IMR-90 (cell line): ENCODE data around the gene GRM8. TPM values are rescaled to one million over a fixed set of nuclear protein-coding genes. Genes with fewer than 3 reads are reported as not detected.

Experiments
- ATAC-seq: fragments of 200-7000 bp; cut with Tn5 transposase; 2 replicates; pipeline ENCODE4 v1.9.1; 2020; ENCODE audit warnings: low read depth, mild to moderate bottlenecking, moderate library complexity
- BruUV-seq: library from RNA; stranded (reverse); fragments of 400-500 nt; replicated peaks from 2 replicates; lab custom pipeline; 2021; lab: Mats Ljungman, UMichigan
- CTCF ChIA-PET: fragments of 300-600 bp; formaldehyde crosslinking; extraction: SDS; loops from one replicate; lab custom pipeline; 2021; ENCODE audit warnings: antibody characterized with exemption; lab: Yijun Ruan, JAX
- POLR2A ChIA-PET: fragments of 300-600 bp; sonication (Branson Sonifier 250); formaldehyde crosslinking; loops from one replicate; lab custom pipeline; 2022; ENCODE audit warnings: antibody characterized with exemption; ENCODE audit not compliant: unreplicated experiment; lab: Charles Lee
- DNase-seq: peaks from one replicate; pipeline ENCODE4 v3.0.0; 2013
- H2AFZ ChIP-seq: replicated peaks from 2 replicates; pipeline ENCODE3; 2013; ENCODE audit warnings: low read length, mild to moderate bottlenecking; ENCODE audit not compliant: poor library complexity
- H2AK5ac ChIP-seq: 2 replicates; pipeline ENCODE4 v1.6.1; 2013; ENCODE audit warnings: low read depth, low read length, inconsistent platforms
- H2AK9ac ChIP-seq: replicated peaks from 2 replicates; pipeline ENCODE3; 2013; ENCODE audit warnings: mild to moderate bottlenecking, low read depth, low read length, moderate library complexity; ENCODE audit not compliant: poor library complexity
- H2BK120ac ChIP-seq: 2 replicates; pipeline ENCODE4 v1.6.1; 2013; ENCODE audit warnings: low read depth, low read length, inconsistent platforms
- H2BK15ac ChIP-seq: 3 replicates; pipeline ENCODE4 v1.6.1; 2013; ENCODE audit warnings: low read depth, low read length, inconsistent platforms
- H2BK20ac ChIP-seq: 2 replicates; pipeline ENCODE4 v1.6.1; 2013; ENCODE audit warnings: low read depth, mild to moderate bottlenecking, inconsistent platforms, low read length, moderate library complexity
- H2BK5ac ChIP-seq: 2 replicates; pipeline ENCODE4 v1.6.1; 2013; ENCODE audit warnings: mild to moderate bottlenecking, low read depth, low read length, inconsistent platforms; ENCODE audit not compliant: poor library complexity, severe bottlenecking
- H3K14ac ChIP-seq: replicated peaks from 2 replicates; pipeline ENCODE4 v1.6.1; 2013; ENCODE audit warnings: low read depth, low read length, inconsistent platforms
- H3K18ac ChIP-seq: 2 replicates; pipeline ENCODE4 v1.6.1; 2013; ENCODE audit warnings: low read depth, low read length, control low read depth
- H3K23ac ChIP-seq: 2 replicates; pipeline ENCODE4 v1.6.1; 2013; ENCODE audit warnings: low read depth, low read length, inconsistent platforms
- H3K27ac ChIP-seq: 2 replicates; pipeline ENCODE4 v1.5.1; 2013; ENCODE audit warnings: mild to moderate bottlenecking, control low read depth, low read length; ENCODE audit not compliant: insufficient read depth
- H3K27me3 ChIP-seq: 2 replicates; pipeline ENCODE4 v1.6.1; 2013; ENCODE audit warnings: low read length; ENCODE audit not compliant: control insufficient read depth, insufficient read depth
- H3K36me3 ChIP-seq: 2 replicates; pipeline ENCODE4 v1.6.1; 2013; ENCODE audit warnings: low read length, mixed read lengths; ENCODE audit not compliant: control insufficient read depth, insufficient read depth
- H3K4ac ChIP-seq: 2 replicates; pipeline ENCODE4 v1.6.1; 2013; ENCODE audit warnings: low read depth, low read length, inconsistent platforms
- H3K4me1 ChIP-seq: 2 replicates; pipeline ENCODE4 v1.6.1; 2013; ENCODE audit warnings: low read length, mixed read lengths; ENCODE audit not compliant: control insufficient read depth, insufficient read depth
- H3K4me2 ChIP-seq: 2 replicates; pipeline ENCODE4 v1.6.1; 2013; ENCODE audit warnings: low read depth, mild to moderate bottlenecking, control low read depth, low read length, moderate library complexity
- H3K4me3 ChIP-seq: 2 replicates; pipeline ENCODE4 v1.5.1; 2013; ENCODE audit warnings: low read depth, mild to moderate bottlenecking, control low read depth, low read length, moderate library complexity; ENCODE audit not compliant: insufficient read depth
- H3K56ac ChIP-seq: 2 replicates; pipeline ENCODE4 v1.6.1; 2013; ENCODE audit warnings: low read length, inconsistent platforms; ENCODE audit not compliant: insufficient read depth; ENCODE audit errors: extremely low read depth
- H3K79me1 ChIP-seq, 2 experiments: 2 replicates each; pipeline ENCODE4 v1.6.1; 2013; ENCODE audit warnings: low read length in 2 of 2, inconsistent platforms in 1 of 2, low read depth in 1 of 2
- H3K9ac ChIP-seq: 2 replicates; pipeline ENCODE4 v1.6.1; 2013; ENCODE audit warnings: low read depth, low read length, control low read depth
- H3K9me1 ChIP-seq: 2 replicates; pipeline ENCODE4 v1.6.1; 2013; ENCODE audit warnings: low read length, inconsistent platforms; ENCODE audit not compliant: insufficient read depth
- H3K9me3 ChIP-seq: 2 replicates; pipeline ENCODE4 v1.6.1; 2013; ENCODE audit warnings: low read length; ENCODE audit not compliant: control insufficient read depth, insufficient read depth
- H4K20me1 ChIP-seq: 2 replicates; pipeline ENCODE4 v1.6.1; 2013; ENCODE audit warnings: low read length, inconsistent platforms; ENCODE audit not compliant: insufficient read depth
- H4K5ac ChIP-seq: 2 replicates; pipeline ENCODE4 v1.6.1; 2013; ENCODE audit warnings: mild to moderate bottlenecking, low read depth, low read length, control low read depth
- H4K8ac ChIP-seq, 2 experiments: 2 replicates each; pipeline ENCODE4 v1.6.1; 2013; ENCODE audit warnings: low read depth in 2 of 2, low read length in 2 of 2, control low read depth in 1 of 2, inconsistent platforms in 1 of 2
- H4K91ac ChIP-seq: 2 replicates; pipeline ENCODE4 v1.6.1; 2013; ENCODE audit warnings: low read depth, low read length, inconsistent platforms; ENCODE audit not compliant: insufficient read depth
- BHLHE40 ChIP-seq: fragments of 150-350 bp; IDR thresholded peaks from 2 replicates; pipeline ENCODE4 v1.6.1; 2016; ENCODE audit warnings: mild to moderate bottlenecking, low read depth, low read length
- CEBPB ChIP-seq: IDR thresholded peaks from 2 replicates; pipeline ENCODE4 v1.6.1; 2012; ENCODE audit warnings: low read depth, low read length, improper control_type of control experiment
- CHD1 ChIP-seq: IDR thresholded peaks from 2 replicates; pipeline ENCODE4 v1.6.1; 2012; ENCODE audit warnings: low read depth, low read length, improper control_type of control experiment
- CTCF ChIP-seq: conservative IDR thresholded peaks from 2 replicates; pipeline ENCODE4 v1.5.1; 2012; ENCODE audit warnings: mild to moderate bottlenecking, low read depth, low read length, improper control_type of control experiment
- ELK1 ChIP-seq: fragments of 150-350 bp; IDR thresholded peaks from 2 replicates; pipeline ENCODE4 v1.6.1; 2016; ENCODE audit warnings: low read depth, mild to moderate bottlenecking, low read length, moderate library complexity, borderline replicate concordance
- FOS ChIP-seq: fragments of 150-350 bp; IDR thresholded peaks from 2 replicates; pipeline ENCODE4 v1.6.1; 2016; ENCODE audit warnings: low read depth, low read length
- MAFK ChIP-seq: IDR thresholded peaks from 2 replicates; pipeline ENCODE4 v1.6.1; 2012; ENCODE audit warnings: low read depth, low read length, improper control_type of control experiment
- MAZ ChIP-seq: IDR thresholded peaks from 2 replicates; pipeline ENCODE4 v1.6.1; 2012; ENCODE audit warnings: low read depth, mild to moderate bottlenecking, low read length, improper control_type of control experiment, moderate library complexity, borderline replicate concordance
- MXI1 ChIP-seq: IDR thresholded peaks from 2 replicates; pipeline ENCODE4 v1.6.1; 2012; ENCODE audit warnings: low read depth, mild to moderate bottlenecking, low read length, moderate library complexity, borderline replicate concordance
- NFE2L2 ChIP-seq: fragments of 150-350 bp; IDR thresholded peaks from 2 replicates; pipeline ENCODE4 v1.6.1; 2016; ENCODE audit warnings: low read depth, mild to moderate bottlenecking, low read length
- RAD21 ChIP-seq: IDR thresholded peaks from 2 replicates; pipeline ENCODE4 v1.6.1; 2012; ENCODE audit warnings: low read length, improper control_type of control experiment
- RFX5 ChIP-seq: IDR thresholded peaks from 2 replicates; pipeline ENCODE4 v1.8.0; 2012; ENCODE audit warnings: low read depth, mild to moderate bottlenecking, low read length, moderate library complexity
- SMC3 ChIP-seq: fragments of 150-350 bp; IDR thresholded peaks from 2 replicates; pipeline ENCODE4 v1.6.1; 2016; ENCODE audit warnings: low read depth, mild to moderate bottlenecking, antibody characterized with exemption, low read length, moderate library complexity
- USF2 ChIP-seq: fragments of 150-350 bp; IDR thresholded peaks from 2 replicates; pipeline ENCODE4 v1.6.1; 2017; ENCODE audit warnings: mild to moderate bottlenecking, antibody characterized with exemption, low read length, low read depth
- WGBS, 2 experiments: methylation state at CpG; one replicate each; pipeline versions ENCODE4 v1.1.5 to v1.1.7; 2013; ENCODE audit warnings: missing lambda C conversion rate in 2 of 2; ENCODE audit not compliant: insufficient read length in 1 of 2; ENCODE audit errors: extremely low coverage in 2 of 2; 5-methylcytosine and 5-hydroxymethylcytosine counted together
- dilution Hi-C: fragments of 300-500 bp; cut with HindIII; formaldehyde crosslinking; loops from one replicate; pipeline ENCODE4 v1.14.3; 2018; ENCODE audit warnings: low sequenced_read_pairs; ENCODE audit not compliant: unreplicated experiment
- in situ Hi-C: fragments of 300-500 bp; cut with MboI; formaldehyde crosslinking; loops from 3 replicates; pipeline ENCODE4 v1.14.3; 2019; ENCODE audit warnings: low sequenced_read_pairs, inconsistent platforms, mixed read lengths
- intact Hi-C: fragments of 100-400 bp; cut with micrococcal nuclease; formaldehyde crosslinking; loops from 2 replicates; pipeline ENCODE4 v1.10.0; 2022
- polyA plus RNA-seq, 3 experiments: library from polyadenylated mRNA; depleted of rRNA; stranded (reverse); fragments of >200 nt; gene quantifications; 2 replicates each; pipeline ENCODE4 v1.2.3, GENCODE V29; 2012; ENCODE audit warnings: low replicate concordance in 1 of 3
- total RNA-seq: library from RNA; depleted of rRNA; stranded (reverse); fragments of >200 nt; gene quantifications from 2 replicates; pipeline ENCODE4 v1.2.3, GENCODE V29; 2012

The GRM8 gene
- total and polyA plus RNA-seq, 2 of the 4 experiments (the other 2 are of a cell fraction): not detected

- POLR2A ChIA-PET: no interaction called here
- Histone ChIP-seq H3K4me1 (no peaks in the 10 kb centered on the region), H3K27ac (no peak overlapping the region), H3K56ac (no peak overlapping the region), H3K36me3 (no peaks in the 10 kb centered on the region), H2AFZ (no peak overlapping the region), H2BK120ac (no peak overlapping the region), H4K5ac (no peak overlapping the region), H3K4me2 (no peak overlapping the region), H3K4me3 (no peak overlapping the region), H3K79me1 (no peaks in the 10 kb centered on the region), H2BK20ac (no peak overlapping the region), H3K9me3 (peaks cover 4% of the 10 kb centered on the region; the same call in 1 of the 2 replicates), H2BK5ac (no peak overlapping the region), H2BK15ac (no peak overlapping the region), H3K9ac (no peak overlapping the region), H2AK9ac (no peak overlapping the region), H3K9me1 (no peaks in the 10 kb centered on the region), H3K27me3 (no peaks in the 10 kb centered on the region), H4K8ac (no peak overlapping the region), H3K14ac (no peak overlapping the region), H4K91ac (no peak overlapping the region), H2AK5ac (no peak overlapping the region), H3K4ac (no peak overlapping the region), H3K23ac (no peak overlapping the region), H4K20me1 (no peaks in the 10 kb centered on the region), H3K18ac (no peak overlapping the region)
- DNase-seq (no peak), ATAC-seq (no peak)
- intact Hi-C loops: no loop called here
- CTCF ChIA-PET: no interaction called here
- no TSS peak for BruUV-seq
- TF ChIP-seq ELK1 (no peak), BHLHE40 (no peak), MAFK (no peak), SMC3 (no peak), CHD1 (no peak), FOS (no peak), USF2 (no peak), MAZ (no peak), RFX5 (no peak), CEBPB (no peak), MXI1 (no peak), NFE2L2 (no peak), RAD21 (no peak), CTCF (no peak)
- dilution Hi-C loops: no loop called here
- WGBS, 2 experiments: 8% methylated on average over 2 of the region's 2 CpGs; no CpG with 5 or more reads in 1 of the 2 experiments
- in situ Hi-C loops: no loop called here
Measured at GRCh38 chr7:127119517-127119916, 133.2 kb downstream of the GRM8 start.
